Calu3 (cell line): ENCODE results near the gene COL9A3. TPM values are rescaled to one million over a fixed set of nuclear protein-coding genes. Genes with fewer than 3 reads are reported as not detected.

Experiments used
- BruUV-seq: library from RNA; stranded (reverse); fragments of 400-500 nt; replicated peaks from 2 replicates; lab custom pipeline; 2021; lab: Mats Ljungman, UMichigan
- CTCF ChIA-PET: fragments of 300-600 bp; sonication (Branson Sonifier 250); formaldehyde crosslinking; loops from one replicate; lab custom pipeline; 2022; ENCODE audit warnings: antibody characterized with exemption; lab: Charles Lee
- DNase-seq: peaks from one replicate; pipeline ENCODE4 v3.0.0; 2022
- H3K27ac Mint-ChIP-seq: one replicate; pipeline ENCODE4 v1.8.0; 2022; ENCODE audit warnings: mixed read lengths; ENCODE audit not compliant: unreplicated experiment
- H3K27me3 Mint-ChIP-seq: one replicate; pipeline ENCODE4 v1.8.0; 2022; ENCODE audit warnings: mixed read lengths; ENCODE audit not compliant: unreplicated experiment
- H3K36me3 Mint-ChIP-seq: one replicate; pipeline ENCODE4 v1.8.0; 2022; ENCODE audit warnings: mild to moderate bottlenecking, moderate library complexity, mixed read lengths; ENCODE audit not compliant: insufficient read depth, unreplicated experiment
- H3K4me1 Mint-ChIP-seq: one replicate; pipeline ENCODE4 v1.8.0; 2022; ENCODE audit warnings: mild to moderate bottlenecking, low read depth, mixed read lengths; ENCODE audit not compliant: unreplicated experiment
- H3K4me3 Mint-ChIP-seq: one replicate; pipeline ENCODE4 v1.8.0; 2022; ENCODE audit warnings: mild to moderate bottlenecking, low read depth, moderate library complexity, mixed read lengths; ENCODE audit not compliant: unreplicated experiment
- H3K9me3 Mint-ChIP-seq: one replicate; pipeline ENCODE4 v1.8.0; 2022; ENCODE audit warnings: low read depth, mixed read lengths; ENCODE audit not compliant: unreplicated experiment
- CTCF ChIP-seq: fragments of 200-600 bp; IDR thresholded peaks from one replicate; pipeline ENCODE4 v1.8.0; 2022; ENCODE audit warnings: antibody characterized with exemption; ENCODE audit not compliant: unreplicated experiment
- intact Hi-C: fragments of 100-400 bp; cut with micrococcal nuclease; formaldehyde crosslinking; loops from one replicate; pipeline ENCODE4 v1.10.0; 2022; ENCODE audit not compliant: unreplicated experiment
- total RNA-seq: library from RNA; stranded (reverse); gene quantifications from 2 replicates; pipeline ENCODE4 v1.2.3, GENCODE V29; 2022

The COL9A3 gene
- total RNA-seq, 1 experiment from 2014 or later = 2.7 TPM

GRCh38 chr20:62820962-62821725, 4.3 kb downstream of the COL9A3 start:
- intact Hi-C loops = no loop called here
- Mint-ChIP-seq H3K27ac (no peak overlapping the region), H3K4me1 (peaks cover 24% of the 10 kb centered on the region), H3K4me3 (no peak overlapping the region), H3K36me3 (peaks cover 11% of the 10 kb centered on the region), H3K27me3 (peaks cover 5% of the 10 kb centered on the region), H3K9me3 (no peaks in the 10 kb centered on the region)
- DNase-seq = no peak
- CTCF ChIA-PET = no interaction called here
- no peak for TF ChIP-seq CTCF
- no TSS peak for BruUV-seq

GRCh38 chr20:62821726-62822210, 4.9 kb downstream of the COL9A3 start:
- H3K27me3 Mint-ChIP-seq = no peaks in the 10 kb centered on the region
- no peak overlapping the region for H3K4me3 Mint-ChIP-seq
- DNase-seq = no peak
- H3K4me1 Mint-ChIP-seq = peaks cover 24% of the 10 kb centered on the region
- TF ChIP-seq CTCF = no peak
- no peak overlapping the region for H3K27ac Mint-ChIP-seq
- no peaks in the 10 kb centered on the region for H3K9me3 Mint-ChIP-seq
- intact Hi-C loops = loop anchor here (1.0 kb wide), 1 partner anchor 39 kb away; no protein-coding TSS in a partner anchor
- peaks cover 11% of the 10 kb centered on the region for H3K36me3 Mint-ChIP-seq
- BruUV-seq = no TSS peak
- CTCF ChIA-PET = interaction anchor here (1.4 kb wide), 1 partner anchor 187 kb away, joined by 10 read pairs; no protein-coding TSS in a partner anchor

- no peak overlapping the region for H3K27ac Mint-ChIP-seq
- CTCF ChIA-PET = interaction anchor here (0.6 to 1.4 kb wide), 20 partner anchors 9 to 577 kb away, joined by 3 to 10 read pairs (median 4); partner anchors contain the start of genes DIDO1, OGFR and TCFL5
- no peak overlapping the region for H3K4me3 Mint-ChIP-seq
Observed at GRCh38 chr20:62822239-62822787, 5.5 kb downstream of the COL9A3 start.

More at GRCh38 chr20:62822239-62822787, 5.5 kb downstream of the COL9A3 start:
- H3K36me3 Mint-ChIP-seq = peaks cover 11% of the 10 kb centered on the region
- BruUV-seq = no TSS peak
- peaks cover 24% of the 10 kb centered on the region for H3K4me1 Mint-ChIP-seq
- intact Hi-C loops = loop anchor here (1.0 kb wide), 1 partner anchor 38 kb away; no protein-coding TSS in a partner anchor
- no peaks in the 10 kb centered on the region for H3K9me3 Mint-ChIP-seq
- no peaks in the 10 kb centered on the region for H3K27me3 Mint-ChIP-seq
- TF ChIP-seq CTCF = no peak
- DNase-seq = no peak
